ENCODE results near the gene RFLNA. TPM values are rescaled to one million over a fixed set of nuclear protein-coding genes. Genes with fewer than 3 reads are reported as not detected.
"Not testable (repeated sequence)": the region's sequence is repeated elsewhere in the genome, so short reads cannot be mapped to it uniquely, and the experiment has no call there.

The RFLNA gene
- total RNA-seq, 4 donors from 2014 or later = 0.63 to 2.2 (median 1.3) TPM

GRCh38 chr12:124297856-124298255 is 3.0 kb downstream of the RFLNA start:
- intact Hi-C loops (cut with DNase I) = no loop called here
- 91% methylated on average over 19 of the region's 19 CpGs for WGBS
- no peak overlapping the region for H3K4me3 ChIP-seq
- no peak overlapping the region for H3K27ac ChIP-seq (replicated peaks in 1 of 4)
- H3K27me3 ChIP-seq = peaks cover 0 to 27% (median 3%) of the 10 kb centered on the region in 4 donors
- TF ChIP-seq POLR2AphosphoS5 (IDR thresholded peaks at IDR 0.05) (no peak), POLR2A (IDR thresholded peaks at IDR 0.05; ENCODE audit: low read depth) (no peak)
- no peaks in the 10 kb centered on the region for H3K36me3 ChIP-seq
- peaks cover 14 to 31% (median 27%) of the 10 kb centered on the region in 4 donors for H3K4me1 ChIP-seq
- no peak for DNase-seq (ENCODE audit: extremely low spot score)
- H3K9me3 ChIP-seq = no peaks in the 10 kb centered on the region

- TF ChIP-seq POLR2AphosphoS5 (IDR thresholded peaks at IDR 0.05) = no peak
- H3K4me3 ChIP-seq = no peak overlapping the region
- no peak for DNase-seq (ENCODE audit: extremely low spot score)
- WGBS = 95% methylated on average over 10 of the region's 10 CpGs
- H3K27ac ChIP-seq (replicated peaks in 1 of 4) = no peak overlapping the region
- H3K4me1 ChIP-seq = peaks cover 14 to 31% (median 26%) of the 10 kb centered on the region in 4 donors
- peaks cover 0 to 27% (median 3%) of the 10 kb centered on the region in 4 donors for H3K27me3 ChIP-seq
- no peaks in the 10 kb centered on the region for H3K36me3 ChIP-seq
- intact Hi-C loops (cut with DNase I) = no loop called here
- no peaks in the 10 kb centered on the region for H3K9me3 ChIP-seq
These were observed 4.0 kb downstream of the RFLNA start for GRCh38 chr12:124298685-124299410.

GRCh38 chr12:124299628-124300388 is 4.9 kb downstream of the RFLNA start:
- Histone ChIP-seq H3K4me1 (peaks cover 7 to 24% (median 18%) of the 10 kb centered on the region in 4 donors), H3K36me3 (no peaks in the 10 kb centered on the region), H3K9me3 (no peaks in the 10 kb centered on the region), H3K27me3 (peaks cover 0 to 27% (median 3%) of the 10 kb centered on the region in 4 donors), H3K4me3 (no peak overlapping the region), H3K27ac (replicated peaks in 1 of 4) (no peak overlapping the region)
- 86% methylated on average over 7 of the region's 9 CpGs for WGBS
- TF ChIP-seq POLR2A (IDR thresholded peaks at IDR 0.05; ENCODE audit: low read depth) = no peak
- no peak for TF ChIP-seq POLR2AphosphoS5 (IDR thresholded peaks at IDR 0.05)
- no peak for TF ChIP-seq EP300 (IDR thresholded peaks at IDR 0.05)
- TF ChIP-seq CTCF (IDR thresholded peaks at IDR 0.05) = no peak
- intact Hi-C loops (cut with DNase I) = no loop called here
- DNase-seq (ENCODE audit: extremely low spot score) = no peak

- H3K36me3 ChIP-seq; H3K9me3 ChIP-seq; H3K4me3 ChIP-seq; H3K27ac ChIP-seq (replicated peaks in 1 of 4); DNase-seq (ENCODE audit: extremely low spot score); intact Hi-C loops (cut with DNase I): not testable (repeated sequence)
- 74% methylated on average over 3 of the region's 3 CpGs for WGBS
- Histone ChIP-seq H3K27me3 (peaks cover 0 to 22% (median 1%) of the 10 kb centered on the region in 4 donors), H3K4me1 (peaks cover 2 to 16% (median 12%) of the 10 kb centered on the region in 4 donors)
These were observed 5.8 kb downstream of the RFLNA start for GRCh38 chr12:124300657-124301056.

GRCh38 chr12:124301084-124301654 is 6.3 kb downstream of the RFLNA start:
- Histone ChIP-seq H3K36me3 (no peaks in the 10 kb centered on the region), H3K4me3 (no peak overlapping the region), H3K27ac (replicated peaks in 1 of 4) (no peak overlapping the region), H3K27me3 (peaks cover 0 to 20% (median 0%) of the 10 kb centered on the region in 4 donors), H3K4me1 (peaks cover 0 to 10% (median 7%) of the 10 kb centered on the region in 4 donors), H3K9me3 (no peaks in the 10 kb centered on the region)
- TF ChIP-seq POLR2A (IDR thresholded peaks at IDR 0.05; ENCODE audit: low read depth) (no peak), CTCF (IDR thresholded peaks at IDR 0.05) (no peak), EP300 (IDR thresholded peaks at IDR 0.05) (no peak), POLR2AphosphoS5 (IDR thresholded peaks at IDR 0.05) (no peak)
- intact Hi-C loops (cut with DNase I) = no loop called here
- WGBS = 89% methylated on average over 12 of the region's 14 CpGs
- DNase-seq (ENCODE audit: extremely low spot score) = no peak

GRCh38 chr12:124302241-124302806 is 7.4 kb downstream of the RFLNA start:
- H3K9me3 ChIP-seq = no peaks in the 10 kb centered on the region
- intact Hi-C loops (cut with DNase I) = no loop called here
- no peak for DNase-seq (ENCODE audit: extremely low spot score)
- 92% methylated on average over 11 of the region's 18 CpGs for WGBS
- peaks cover 0 to 14% (median 0%) of the 10 kb centered on the region in 4 donors for H3K27me3 ChIP-seq
- TF ChIP-seq POLR2AphosphoS5 (IDR thresholded peaks at IDR 0.05) (no peak), CTCF (IDR thresholded peaks at IDR 0.05) (no peak), POLR2A (IDR thresholded peaks at IDR 0.05; ENCODE audit: low read depth) (no peak)
- H3K4me3 ChIP-seq = no peak overlapping the region
- no peaks in the 10 kb centered on the region for H3K36me3 ChIP-seq
- peaks cover 0 to under 1% (median 0%) of the 10 kb centered on the region in 4 donors for H3K4me1 ChIP-seq
- no peak overlapping the region for H3K27ac ChIP-seq (replicated peaks in 1 of 4)

Data from esophagus muscularis mucosa (tissue), 4 donors.